ENCODE data around the gene HPCAL4.

GRCh38 chr1:39695016-39695415, 3.8 kb upstream of the HPCAL4 start:
- TF ChIP-seq, protein P1, sequence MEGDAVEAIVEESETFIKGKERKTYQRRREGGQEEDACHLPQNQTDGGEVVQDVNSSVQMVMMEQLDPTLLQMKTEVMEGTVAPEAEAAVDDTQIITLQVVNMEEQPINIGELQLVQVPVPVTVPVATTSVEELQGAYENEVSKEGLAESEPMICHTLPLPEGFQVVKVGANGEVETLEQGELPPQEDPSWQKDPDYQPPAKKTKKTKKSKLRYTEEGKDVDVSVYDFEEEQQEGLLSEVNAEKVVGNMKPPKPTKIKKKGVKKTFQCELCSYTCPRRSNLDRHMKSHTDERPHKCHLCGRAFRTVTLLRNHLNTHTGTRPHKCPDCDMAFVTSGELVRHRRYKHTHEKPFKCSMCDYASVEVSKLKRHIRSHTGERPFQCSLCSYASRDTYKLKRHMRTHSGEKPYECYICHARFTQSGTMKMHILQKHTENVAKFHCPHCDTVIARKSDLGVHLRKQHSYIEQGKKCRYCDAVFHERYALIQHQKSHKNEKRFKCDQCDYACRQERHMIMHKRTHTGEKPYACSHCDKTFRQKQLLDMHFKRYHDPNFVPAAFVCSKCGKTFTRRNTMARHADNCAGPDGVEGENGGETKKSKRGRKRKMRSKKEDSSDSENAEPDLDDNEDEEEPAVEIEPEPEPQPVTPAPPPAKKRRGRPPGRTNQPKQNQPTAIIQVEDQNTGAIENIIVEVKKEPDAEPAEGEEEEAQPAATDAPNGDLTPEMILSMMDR (IDR thresholded peaks at IDR 0.05) = no peak
- no peak for TF ChIP-seq FOXP1 (CRISPR knock-in tag; IDR thresholded peaks at IDR 0.05; ENCODE audit: borderline replicate concordance)
- no peak for TF ChIP-seq ETV6 (CRISPR knock-in tag; IDR thresholded peaks at IDR 0.05)
- TF ChIP-seq MAX (CRISPR knock-in tag; IDR thresholded peaks at IDR 0.05) = no peak
- no peak for TF ChIP-seq MXD4 (CRISPR knock-in tag; IDR thresholded peaks at IDR 0.05; ENCODE audit: borderline replicate concordance)
- TF ChIP-seq CREM (CRISPR knock-in tag; IDR thresholded peaks at IDR 0.05) = no peak
- no peak for TF ChIP-seq NR1H2 (CRISPR knock-in tag; IDR thresholded peaks at IDR 0.05)
- TF ChIP-seq KAT7 (CRISPR knock-in tag; IDR thresholded peaks at IDR 0.05; ENCODE audit: borderline replicate concordance) = no peak
- TF ChIP-seq, protein P2, sequence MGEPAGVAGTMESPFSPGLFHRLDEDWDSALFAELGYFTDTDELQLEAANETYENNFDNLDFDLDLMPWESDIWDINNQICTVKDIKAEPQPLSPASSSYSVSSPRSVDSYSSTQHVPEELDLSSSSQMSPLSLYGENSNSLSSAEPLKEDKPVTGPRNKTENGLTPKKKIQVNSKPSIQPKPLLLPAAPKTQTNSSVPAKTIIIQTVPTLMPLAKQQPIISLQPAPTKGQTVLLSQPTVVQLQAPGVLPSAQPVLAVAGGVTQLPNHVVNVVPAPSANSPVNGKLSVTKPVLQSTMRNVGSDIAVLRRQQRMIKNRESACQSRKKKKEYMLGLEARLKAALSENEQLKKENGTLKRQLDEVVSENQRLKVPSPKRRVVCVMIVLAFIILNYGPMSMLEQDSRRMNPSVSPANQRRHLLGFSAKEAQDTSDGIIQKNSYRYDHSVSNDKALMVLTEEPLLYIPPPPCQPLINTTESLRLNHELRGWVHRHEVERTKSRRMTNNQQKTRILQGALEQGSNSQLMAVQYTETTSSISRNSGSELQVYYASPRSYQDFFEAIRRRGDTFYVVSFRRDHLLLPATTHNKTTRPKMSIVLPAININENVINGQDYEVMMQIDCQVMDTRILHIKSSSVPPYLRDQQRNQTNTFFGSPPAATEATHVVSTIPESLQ (CRISPR knock-in tag; IDR thresholded peaks at IDR 0.05) = no peak
